Activated naive CD8-positive, alpha-beta T cell treated with anti-CD3 and anti-CD28 coated beads, Interleukin-2, amount 50 U/mL, for 24 hours (primary cell): Measurements from ENCODE around the gene CHST15.

Experiments
- ATAC-seq: fragments of 150-1000 bp; cut with Tn5 transposase; one replicate; pipeline ENCODE4 v1.10.0; 2021
- DNase-seq: peaks from one replicate; pipeline ENCODE4 v3.0.0; 2021
- H3K27ac Mint-ChIP-seq: one replicate; pipeline ENCODE4 v1.8.0; 2021; ENCODE audit warnings: mild to moderate bottlenecking, mixed read lengths
- H3K27me3 Mint-ChIP-seq: one replicate; pipeline ENCODE4 v1.8.0; 2021; ENCODE audit warnings: mixed read lengths
- H3K36me3 Mint-ChIP-seq: one replicate; pipeline ENCODE4 v1.8.0; 2021; ENCODE audit warnings: low read depth, mixed read lengths
- H3K4me1 Mint-ChIP-seq: one replicate; pipeline ENCODE4 v1.8.0; 2021; ENCODE audit warnings: mixed read lengths
- H3K4me3 Mint-ChIP-seq: one replicate; pipeline ENCODE4 v1.8.0; 2021; ENCODE audit warnings: mild to moderate bottlenecking, moderate library complexity, mixed read lengths
- H3K9me3 Mint-ChIP-seq: one replicate; pipeline ENCODE4 v1.8.0; 2021; ENCODE audit warnings: mixed read lengths

Gene CHST15

GRCh38 chr10:124012066-124012465 is 81.3 kb downstream of the CHST15 start:
- no peaks in the 10 kb centered on the region for H3K4me1 Mint-ChIP-seq
- ATAC-seq: no peak

GRCh38 chr10:124011464-124011863 is 81.9 kb downstream of the CHST15 start:
- no peak for ATAC-seq

More at GRCh38 chr10:124012066-124012465, 81.3 kb downstream of the CHST15 start:
- no peak overlapping the region for H3K27ac Mint-ChIP-seq
- no peak overlapping the region for H3K4me3 Mint-ChIP-seq
- peaks cover 1% of the 10 kb centered on the region for H3K36me3 Mint-ChIP-seq
- no peak for DNase-seq
- no peaks in the 10 kb centered on the region for H3K27me3 Mint-ChIP-seq
- peaks cover 5% of the 10 kb centered on the region for H3K9me3 Mint-ChIP-seq

GRCh38 chr10:124010563-124011131 is 82.8 kb downstream of the CHST15 start:
- Mint-ChIP-seq H3K9me3 (peaks cover 5% of the 10 kb centered on the region), H3K4me3 (no peak overlapping the region), H3K36me3 (peaks cover 1% of the 10 kb centered on the region), H3K27ac (no peak overlapping the region), H3K4me1 (no peaks in the 10 kb centered on the region), H3K27me3 (no peaks in the 10 kb centered on the region)
- ATAC-seq (no peak), DNase-seq (no peak)

More at GRCh38 chr10:124011464-124011863, 81.9 kb downstream of the CHST15 start:
- no peaks in the 10 kb centered on the region for H3K4me1 Mint-ChIP-seq
- no peak for DNase-seq
- no peak overlapping the region for H3K4me3 Mint-ChIP-seq
- no peak overlapping the region for H3K27ac Mint-ChIP-seq
- H3K9me3 Mint-ChIP-seq: peaks cover 5% of the 10 kb centered on the region
- H3K36me3 Mint-ChIP-seq: peaks cover 1% of the 10 kb centered on the region
- no peaks in the 10 kb centered on the region for H3K27me3 Mint-ChIP-seq

- DNase-seq (no peak), ATAC-seq (no peak)
- no peaks in the 10 kb centered on the region for H3K27me3 Mint-ChIP-seq
- peaks cover 5% of the 10 kb centered on the region for H3K9me3 Mint-ChIP-seq
- H3K4me1 Mint-ChIP-seq: no peaks in the 10 kb centered on the region
- H3K4me3 Mint-ChIP-seq: no peak overlapping the region
- H3K27ac Mint-ChIP-seq: no peak overlapping the region
- peaks cover 1% of the 10 kb centered on the region for H3K36me3 Mint-ChIP-seq
These were observed 83.4 kb downstream of the CHST15 start for GRCh38 chr10:124010024-124010423.

GRCh38 chr10:124009231-124010015 is 84.0 kb downstream of the CHST15 start:
- Mint-ChIP-seq H3K4me1 (no peaks in the 10 kb centered on the region), H3K27me3 (no peaks in the 10 kb centered on the region), H3K9me3 (peaks cover 5% of the 10 kb centered on the region), H3K27ac (no peak overlapping the region), H3K4me3 (no peak overlapping the region), H3K36me3 (peaks cover 1% of the 10 kb centered on the region)
- DNase-seq (no peak), ATAC-seq (no peak)

GRCh38 chr10:124008681-124009080 is 84.7 kb downstream of the CHST15 start:
- H3K9me3 Mint-ChIP-seq: peaks cover under 1% of the 10 kb centered on the region
- H3K27ac Mint-ChIP-seq: no peak overlapping the region
- H3K4me3 Mint-ChIP-seq: no peak overlapping the region
- H3K36me3 Mint-ChIP-seq: no peaks in the 10 kb centered on the region
- ATAC-seq (no peak), DNase-seq (no peak)
- H3K4me1 Mint-ChIP-seq: no peaks in the 10 kb centered on the region
- H3K27me3 Mint-ChIP-seq: no peaks in the 10 kb centered on the region

- ATAC-seq (no peak), DNase-seq (no peak)
- H3K27ac Mint-ChIP-seq: no peak overlapping the region
- no peaks in the 10 kb centered on the region for H3K4me1 Mint-ChIP-seq
- no peak overlapping the region for H3K4me3 Mint-ChIP-seq
- no peaks in the 10 kb centered on the region for H3K9me3 Mint-ChIP-seq
- no peaks in the 10 kb centered on the region for H3K36me3 Mint-ChIP-seq
- H3K27me3 Mint-ChIP-seq: no peaks in the 10 kb centered on the region
These were observed 85.2 kb downstream of the CHST15 start for GRCh38 chr10:124008187-124008586.

GRCh38 chr10:124007773-124008145 is 85.6 kb downstream of the CHST15 start:
- Mint-ChIP-seq H3K4me3 (no peak overlapping the region), H3K9me3 (no peaks in the 10 kb centered on the region)
- ATAC-seq: no peak

GRCh38 chr10:124007102-124007772 is 86.2 kb downstream of the CHST15 start:
- Mint-ChIP-seq H3K36me3 (no peaks in the 10 kb centered on the region), H3K27ac (no peak overlapping the region), H3K4me3 (no peak overlapping the region), H3K9me3 (no peaks in the 10 kb centered on the region), H3K27me3 (no peaks in the 10 kb centered on the region), H3K4me1 (no peaks in the 10 kb centered on the region)
- DNase-seq (no peak), ATAC-seq (no peak)

More at GRCh38 chr10:124007773-124008145, 85.6 kb downstream of the CHST15 start:
- Mint-ChIP-seq H3K27ac (no peak overlapping the region), H3K36me3 (no peaks in the 10 kb centered on the region), H3K4me1 (no peaks in the 10 kb centered on the region), H3K27me3 (no peaks in the 10 kb centered on the region)
- no peak for DNase-seq

- DNase-seq (no peak), ATAC-seq (no peak)
- H3K27me3 Mint-ChIP-seq: no peaks in the 10 kb centered on the region
- H3K27ac Mint-ChIP-seq: no peak overlapping the region
- H3K36me3 Mint-ChIP-seq: no peaks in the 10 kb centered on the region
- H3K4me1 Mint-ChIP-seq: no peaks in the 10 kb centered on the region
- H3K4me3 Mint-ChIP-seq: no peak overlapping the region
- no peaks in the 10 kb centered on the region for H3K9me3 Mint-ChIP-seq
These were observed 86.9 kb downstream of the CHST15 start for GRCh38 chr10:124006526-124006925.

GRCh38 chr10:124005991-124006392 is 87.4 kb downstream of the CHST15 start:
- H3K27ac Mint-ChIP-seq: no peak overlapping the region
- DNase-seq (no peak), ATAC-seq (no peak)
- H3K9me3 Mint-ChIP-seq: no peaks in the 10 kb centered on the region
- H3K4me1 Mint-ChIP-seq: no peaks in the 10 kb centered on the region
- H3K4me3 Mint-ChIP-seq: no peak overlapping the region
- no peaks in the 10 kb centered on the region for H3K27me3 Mint-ChIP-seq
- H3K36me3 Mint-ChIP-seq: no peaks in the 10 kb centered on the region

- Mint-ChIP-seq H3K27me3 (no peaks in the 10 kb centered on the region), H3K4me1 (no peaks in the 10 kb centered on the region), H3K36me3 (no peaks in the 10 kb centered on the region), H3K9me3 (no peaks in the 10 kb centered on the region), H3K4me3 (no peak overlapping the region), H3K27ac (no peak overlapping the region)
- DNase-seq (no peak), ATAC-seq (no peak)
These were observed 88.3 kb downstream of the CHST15 start for GRCh38 chr10:124005091-124005490.

- no peaks in the 10 kb centered on the region for H3K4me1 Mint-ChIP-seq
- no peak overlapping the region for H3K27ac Mint-ChIP-seq
- H3K36me3 Mint-ChIP-seq: no peaks in the 10 kb centered on the region
- no peaks in the 10 kb centered on the region for H3K9me3 Mint-ChIP-seq
- H3K4me3 Mint-ChIP-seq: no peak overlapping the region
- DNase-seq: no peak
- no peaks in the 10 kb centered on the region for H3K27me3 Mint-ChIP-seq
- no peak for ATAC-seq
These were observed 88.8 kb downstream of the CHST15 start for GRCh38 chr10:124004663-124005004.

- no peaks in the 10 kb centered on the region for H3K36me3 Mint-ChIP-seq
- ATAC-seq (no peak), DNase-seq (no peak)
- H3K9me3 Mint-ChIP-seq: no peaks in the 10 kb centered on the region
- H3K4me1 Mint-ChIP-seq: no peaks in the 10 kb centered on the region
- no peak overlapping the region for H3K27ac Mint-ChIP-seq
- H3K4me3 Mint-ChIP-seq: no peak overlapping the region
- no peaks in the 10 kb centered on the region for H3K27me3 Mint-ChIP-seq
These were observed 89.3 kb downstream of the CHST15 start for GRCh38 chr10:124003871-124004662.
